Measurements from ENCODE around the gene MARF1. TPM values are rescaled to one million over a fixed set of nuclear protein-coding genes. Genes with fewer than 3 reads are reported as not detected.

Gene MARF1
- total RNA-seq, 1 experiment from 2014 or later: 59.4 TPM

DNA sequence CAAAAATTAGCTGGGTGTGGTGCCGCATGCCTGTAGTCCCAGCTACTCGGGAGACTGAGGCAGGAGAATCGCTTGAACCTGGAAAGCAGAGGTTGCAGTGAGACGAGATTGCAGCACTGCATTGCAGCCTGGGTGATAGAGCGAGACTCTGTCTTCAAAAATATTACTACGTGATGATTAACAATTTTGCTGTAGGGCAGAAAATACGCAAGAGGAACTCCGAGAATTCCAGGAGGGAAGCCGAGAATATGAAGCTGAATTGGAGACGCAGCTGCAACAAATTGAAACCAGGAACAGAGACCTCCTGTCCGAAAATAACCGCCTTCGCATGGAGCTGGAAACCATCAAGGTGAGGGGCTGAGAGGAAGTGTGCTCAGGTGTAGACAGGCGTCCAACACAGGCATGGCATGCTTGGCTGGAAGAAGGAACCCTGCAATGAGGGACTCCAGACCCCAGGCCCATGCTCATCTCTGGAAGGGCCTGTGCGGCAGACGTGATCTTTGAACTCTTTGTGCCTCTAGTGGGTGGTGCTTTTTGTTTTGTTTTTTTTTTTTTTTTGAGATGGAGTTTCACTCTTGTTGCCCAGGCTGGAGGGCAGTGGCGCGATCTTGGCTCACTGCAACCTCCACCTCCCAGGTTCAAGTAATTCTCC, 24.3 kb upstream of the MARF1 start:
- ChIA-PET CTCF (no interaction called here), RAD21 (ENCODE audit: low non-redundant PET in 1 of 2, low total read pairs in 2 of 2, uncharacterized antibody in 2 of 2, unreplicated experiment in 2 of 2) (no interaction called here)

More for the DNA sequence above, 24.3 kb upstream of the MARF1 start:
- no peaks in the 10 kb centered on the region for H4K20me1 ChIP-seq (ENCODE audit: insufficient read depth)
- H3K27ac ChIP-seq (ENCODE audit: low read depth, low read length): no peak overlapping the region
- POLR2A ChIA-PET: no interaction called here
- H3K4me1 ChIP-seq (ENCODE audit: control insufficient read depth in 1 of 2, insufficient read depth in 2 of 2, low read length in 2 of 2): peaks cover 0 to 6% of the 10 kb centered on the region in 2 experiments; a peak in 1 of 4 replicates
- H3K36me3 ChIP-seq (ENCODE audit: control insufficient read depth in 1 of 2, insufficient read depth in 2 of 2, low read length in 2 of 2): peaks cover 22 to 23% of the 10 kb centered on the region in 2 experiments
- H2AFZ ChIP-seq (ENCODE audit: low read depth, low read length, poor library complexity, severe bottlenecking): no peak overlapping the region
- no peak overlapping the region for H3K4me3 ChIP-seq (replicated peaks in 1 of 2; ENCODE audit: low read depth in 1 of 2, low read length in 2 of 2)
- ATAC-seq (no peak), DNase-seq (ENCODE audit: low read depth, low spot score) (no peak)
- TF ChIP-seq SP1 (IDR thresholded peaks at IDR 0.05; ENCODE audit: low read depth) (no peak), CBX3 (IDR thresholded peaks at IDR 0.05; ENCODE audit: low read depth) (no peak), TCF7L2 (IDR thresholded peaks at IDR 0.05; ENCODE audit: borderline replicate concordance, extremely low read depth, insufficient read depth, insufficient read length) (no peak), JUND (IDR thresholded peaks at IDR 0.05) (no peak), EGR1 (IDR thresholded peaks at IDR 0.05; ENCODE audit: low read depth) (no peak), EZH2phosphoT487 (IDR thresholded peaks at IDR 0.05; ENCODE audit: borderline replicate concordance) (no peak), ZFX (IDR thresholded peaks at IDR 0.05) (no peak), SRF (IDR thresholded peaks at IDR 0.05; ENCODE audit: low read depth) (no peak), EZH2 (IDR thresholded peaks at IDR 0.05) (no peak)
- TF ChIP-seq, protein P1, sequence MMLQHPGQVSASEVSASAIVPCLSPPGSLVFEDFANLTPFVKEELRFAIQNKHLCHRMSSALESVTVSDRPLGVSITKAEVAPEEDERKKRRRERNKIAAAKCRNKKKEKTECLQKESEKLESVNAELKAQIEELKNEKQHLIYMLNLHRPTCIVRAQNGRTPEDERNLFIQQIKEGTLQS (IDR thresholded peaks at IDR 0.05): no peak
- TF ChIP-seq, protein P2, sequence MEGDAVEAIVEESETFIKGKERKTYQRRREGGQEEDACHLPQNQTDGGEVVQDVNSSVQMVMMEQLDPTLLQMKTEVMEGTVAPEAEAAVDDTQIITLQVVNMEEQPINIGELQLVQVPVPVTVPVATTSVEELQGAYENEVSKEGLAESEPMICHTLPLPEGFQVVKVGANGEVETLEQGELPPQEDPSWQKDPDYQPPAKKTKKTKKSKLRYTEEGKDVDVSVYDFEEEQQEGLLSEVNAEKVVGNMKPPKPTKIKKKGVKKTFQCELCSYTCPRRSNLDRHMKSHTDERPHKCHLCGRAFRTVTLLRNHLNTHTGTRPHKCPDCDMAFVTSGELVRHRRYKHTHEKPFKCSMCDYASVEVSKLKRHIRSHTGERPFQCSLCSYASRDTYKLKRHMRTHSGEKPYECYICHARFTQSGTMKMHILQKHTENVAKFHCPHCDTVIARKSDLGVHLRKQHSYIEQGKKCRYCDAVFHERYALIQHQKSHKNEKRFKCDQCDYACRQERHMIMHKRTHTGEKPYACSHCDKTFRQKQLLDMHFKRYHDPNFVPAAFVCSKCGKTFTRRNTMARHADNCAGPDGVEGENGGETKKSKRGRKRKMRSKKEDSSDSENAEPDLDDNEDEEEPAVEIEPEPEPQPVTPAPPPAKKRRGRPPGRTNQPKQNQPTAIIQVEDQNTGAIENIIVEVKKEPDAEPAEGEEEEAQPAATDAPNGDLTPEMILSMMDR (IDR thresholded peaks at IDR 0.05 in 2 of 3, conservative IDR thresholded peaks at IDR 0.05 in 1 of 3; ENCODE audit: borderline replicate concordance in 1 of 3, insufficient read depth in 1 of 3, low read depth in 2 of 3, low read length in 2 of 3): no peak
- TF ChIP-seq, protein P3, sequence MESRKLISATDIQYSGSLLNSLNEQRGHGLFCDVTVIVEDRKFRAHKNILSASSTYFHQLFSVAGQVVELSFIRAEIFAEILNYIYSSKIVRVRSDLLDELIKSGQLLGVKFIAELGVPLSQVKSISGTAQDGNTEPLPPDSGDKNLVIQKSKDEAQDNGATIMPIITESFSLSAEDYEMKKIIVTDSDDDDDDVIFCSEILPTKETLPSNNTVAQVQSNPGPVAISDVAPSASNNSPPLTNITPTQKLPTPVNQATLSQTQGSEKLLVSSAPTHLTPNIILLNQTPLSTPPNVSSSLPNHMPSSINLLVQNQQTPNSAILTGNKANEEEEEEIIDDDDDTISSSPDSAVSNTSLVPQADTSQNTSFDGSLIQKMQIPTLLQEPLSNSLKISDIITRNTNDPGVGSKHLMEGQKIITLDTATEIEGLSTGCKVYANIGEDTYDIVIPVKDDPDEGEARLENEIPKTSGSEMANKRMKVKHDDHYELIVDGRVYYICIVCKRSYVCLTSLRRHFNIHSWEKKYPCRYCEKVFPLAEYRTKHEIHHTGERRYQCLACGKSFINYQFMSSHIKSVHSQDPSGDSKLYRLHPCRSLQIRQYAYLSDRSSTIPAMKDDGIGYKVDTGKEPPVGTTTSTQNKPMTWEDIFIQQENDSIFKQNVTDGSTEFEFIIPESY (IDR thresholded peaks at IDR 0.05; ENCODE audit: extremely low read depth, insufficient replicate concordance, low read length): no peak
- TF ChIP-seq, protein P4, sequence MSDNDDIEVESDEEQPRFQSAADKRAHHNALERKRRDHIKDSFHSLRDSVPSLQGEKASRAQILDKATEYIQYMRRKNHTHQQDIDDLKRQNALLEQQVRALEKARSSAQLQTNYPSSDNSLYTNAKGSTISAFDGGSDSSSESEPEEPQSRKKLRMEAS (IDR thresholded peaks at IDR 0.05): no peak
- no peak overlapping the region for H3K9ac ChIP-seq (ENCODE audit: low read length)
- no peaks in the 10 kb centered on the region for H3K27me3 ChIP-seq (ENCODE audit: insufficient read depth, low read length)
- peaks cover 28% of the 10 kb centered on the region for H3K79me2 ChIP-seq (ENCODE audit: insufficient read depth, low read length)
- BruUV-seq (replicated peaks): no TSS peak
- no peaks in the 10 kb centered on the region for H3K9me2 ChIP-seq (ENCODE audit: insufficient read depth)
- H3K9me3 ChIP-seq (ENCODE audit: control insufficient read depth in 1 of 2, insufficient read depth in 1 of 2, low read depth in 1 of 2, low read length in 2 of 2): no peaks in the 10 kb centered on the region
- intact Hi-C loops (cut with micrococcal nuclease): no loop called here
- no peak overlapping the region for H3K4me2 ChIP-seq (ENCODE audit: low read length)

Data from HCT116 (cell line).